NOMO-1 treated with DMSO at 0.1 percent for 48 hours (cell line): Measurements from ENCODE around the gene HDAC4.

ENCODE experiments used
- DNase-seq: peaks from one replicate; lab custom pipeline; 2025; ENCODE audit not compliant: unreplicated experiment; lab: John Stamatoyannopoulos, UW

HDAC4 gene

GRCh38 chr2:239060676-239061075 is 340.1 kb downstream of the HDAC4 start:
- DNase-seq: no peak

- no peak for DNase-seq
Observed at GRCh38 chr2:239059854-239060253, 341.0 kb downstream of the HDAC4 start.

GRCh38 chr2:239058766-239059165 is 342.1 kb downstream of the HDAC4 start:
- DNase-seq: no peak

GRCh38 chr2:239057533-239057932 is 343.3 kb downstream of the HDAC4 start:
- no peak for DNase-seq

- no peak for DNase-seq
Observed at GRCh38 chr2:239056611-239057010, 344.2 kb downstream of the HDAC4 start.

GRCh38 chr2:239055756-239056493 is 344.9 kb downstream of the HDAC4 start:
- no peak for DNase-seq

GRCh38 chr2:239054921-239055320 is 345.9 kb downstream of the HDAC4 start:
- DNase-seq: no peak

GRCh38 chr2:239053801-239054503 is 346.9 kb downstream of the HDAC4 start:
- no peak for DNase-seq

GRCh38 chr2:239052798-239053665 is 347.8 kb downstream of the HDAC4 start:
- no peak for DNase-seq

GRCh38 chr2:239051891-239052445 is 348.9 kb downstream of the HDAC4 start:
- DNase-seq: no peak

GRCh38 chr2:239050252-239050649 is 350.6 kb downstream of the HDAC4 start:
- no peak for DNase-seq

GRCh38 chr2:239049421-239050251 is 351.2 kb downstream of the HDAC4 start:
- DNase-seq: no peak

GRCh38 chr2:239048736-239049135 is 352.1 kb downstream of the HDAC4 start:
- DNase-seq: no peak

GRCh38 chr2:239047861-239048260 is 353.0 kb downstream of the HDAC4 start:
- DNase-seq: no peak

GRCh38 chr2:239047420-239047819 is 353.4 kb downstream of the HDAC4 start:
- DNase-seq: no peak

- DNase-seq: no peak
Observed at GRCh38 chr2:239046822-239047221, 354.0 kb downstream of the HDAC4 start.

- DNase-seq: no peak
Observed at GRCh38 chr2:239044336-239044735, 356.5 kb downstream of the HDAC4 start.

- no peak for DNase-seq
Observed at GRCh38 chr2:239043326-239043725, 357.5 kb downstream of the HDAC4 start.

- DNase-seq: no peak
Observed at GRCh38 chr2:239042551-239043320, 358.1 kb downstream of the HDAC4 start.

GRCh38 chr2:239042046-239042445 is 358.8 kb downstream of the HDAC4 start:
- no peak for DNase-seq
